CD4-positive, alpha-beta T cell (primary cell): ENCODE results near the gene SMTNL1. TPM values are rescaled to one million over a fixed set of nuclear protein-coding genes. Genes with fewer than 3 reads are reported as not detected.
A peak's percentile ranks its signal among the peaks of the same experiment; 100 is the strongest.

Experiments used
- ATAC-seq: fragments of 200-7000 bp; cut with Tn5 transposase; one replicate; pipeline ENCODE4 v1.10.0; 2022; ENCODE audit warnings: mild to moderate bottlenecking; ENCODE audit not compliant: poor library complexity
- CTCF ChIA-PET: fragments of 350-600 bp; sonication (Branson Sonifier 250); formaldehyde crosslinking; loops from one replicate; lab custom pipeline; 2021; ENCODE audit warnings: antibody characterized with exemption, inconsistent platforms; lab: Charles Lee
- POLR2A ChIA-PET: fragments of 350-600 bp; sonication (Branson Sonifier 250); formaldehyde crosslinking; loops from one replicate; lab custom pipeline; 2021; ENCODE audit warnings: antibody characterized with exemption, inconsistent platforms; lab: Charles Lee
- DNase-seq, 14 experiments: peaks; one replicate each; pipeline ENCODE4 v3.0.0-alpha.2; 2013 to 2020; ENCODE audit warnings: mixed read lengths in 2 of 14
- H3K27ac ChIP-seq, 2 donors: one replicate each; pipeline versions ENCODE4 v1.5.1 to v1.7.0; 2013; ENCODE audit warnings: low read length in 2 of 2, low read depth in 1 of 2, mild to moderate bottlenecking in 1 of 2
- H3K27me3 ChIP-seq, 2 experiments: 1 replicate in 1 of 2; 2 replicates in 1 of 2; pipeline versions ENCODE4 v1.6.1 to v1.7.0; 2013; ENCODE audit warnings: low read length in 2 of 2, control low read depth in 1 of 2, mild to moderate bottlenecking in 1 of 2, moderate library complexity in 1 of 2; ENCODE audit not compliant: insufficient read depth in 2 of 2, control insufficient read depth in 1 of 2
- H3K36me3 ChIP-seq: one replicate; pipeline ENCODE4 v1.6.1; 2013; ENCODE audit warnings: low read length, control low read depth; ENCODE audit not compliant: insufficient read depth
- H3K4me1 ChIP-seq: one replicate; pipeline ENCODE4 v1.6.1; 2013; ENCODE audit warnings: low read length, control low read depth; ENCODE audit not compliant: insufficient read depth
- H3K4me3 ChIP-seq: one replicate; pipeline ENCODE4 v1.5.1; 2013; ENCODE audit warnings: mild to moderate bottlenecking, low read length, moderate library complexity
- H3K9me3 ChIP-seq, 2 experiments: 1 replicate in 1 of 2; 2 replicates in 1 of 2; pipeline versions ENCODE4 v1.6.1 to v1.7.0; 2013; ENCODE audit warnings: low read length in 2 of 2, mild to moderate bottlenecking in 2 of 2, control low read depth in 1 of 2, moderate library complexity in 1 of 2; ENCODE audit not compliant: control insufficient read depth in 1 of 2, insufficient read depth in 1 of 2
- H3K27ac Mint-ChIP-seq: one replicate; pipeline ENCODE4 v1.8.0; 2020; ENCODE audit warnings: mixed read lengths
- H3K27me3 Mint-ChIP-seq: one replicate; pipeline ENCODE4 v1.8.0; 2021; ENCODE audit warnings: mixed read lengths
- H3K36me3 Mint-ChIP-seq: one replicate; pipeline ENCODE4 v1.8.0; 2021; ENCODE audit warnings: low read depth, mixed read lengths
- H3K4me1 Mint-ChIP-seq: one replicate; pipeline ENCODE4 v1.8.0; 2021; ENCODE audit warnings: low read depth, mixed read lengths
- H3K4me3 Mint-ChIP-seq: one replicate; pipeline ENCODE4 v1.8.0; 2020; ENCODE audit warnings: mild to moderate bottlenecking, mixed read lengths
- H3K9me3 Mint-ChIP-seq: one replicate; pipeline ENCODE4 v1.8.0; 2020; ENCODE audit warnings: mixed read lengths
- intact Hi-C, 2 experiments: fragments of 100-400 bp; cut with DNase I in 1 of 2; cut with micrococcal nuclease in 1 of 2; formaldehyde crosslinking; loops; one replicate each; pipeline versions ENCODE4 v1.15.1 to v1.9.0; 2023 to 2025; cut with DNase I, micrococcal nuclease
- total RNA-seq, 174 experiments: library from RNA in 2 of 174; stranded (reverse) in 2 of 174; gene quantifications; one replicate each; pipeline ENCODE4 v1.2.3 and lab custom pipeline; 2021 to 2026
- TF ChIP-seq, protein P1 (sequence below): fragments of 200-600 bp; IDR thresholded peaks from one replicate; pipeline ENCODE4 v1.8.0; 2022; ENCODE audit warnings: antibody characterized with exemption, mild to moderate bottlenecking

The SMTNL1 gene
- total RNA-seq, 2 experiments from 2014 or later: not detected

DNA sequence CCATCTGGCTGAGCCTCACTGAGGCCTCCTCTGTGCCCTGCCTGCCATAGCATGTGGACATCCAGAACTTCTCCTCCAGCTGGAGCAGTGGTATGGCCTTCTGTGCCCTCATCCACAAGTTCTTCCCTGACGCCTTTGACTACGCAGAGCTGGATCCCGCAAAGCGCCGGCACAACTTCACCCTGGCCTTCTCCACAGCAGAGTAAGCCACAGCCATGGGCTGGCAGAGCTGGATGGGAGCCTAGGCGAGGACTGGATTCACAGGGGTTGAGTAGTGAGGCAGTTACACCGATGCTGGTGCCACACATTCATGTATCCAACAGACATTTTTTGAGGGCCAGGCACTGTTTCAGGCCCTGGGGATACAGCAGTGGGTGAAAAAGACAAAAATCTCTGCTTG, 9.1 kb downstream of the SMTNL1 start:
- no peak overlapping the region for H3K27ac Mint-ChIP-seq

DNA sequence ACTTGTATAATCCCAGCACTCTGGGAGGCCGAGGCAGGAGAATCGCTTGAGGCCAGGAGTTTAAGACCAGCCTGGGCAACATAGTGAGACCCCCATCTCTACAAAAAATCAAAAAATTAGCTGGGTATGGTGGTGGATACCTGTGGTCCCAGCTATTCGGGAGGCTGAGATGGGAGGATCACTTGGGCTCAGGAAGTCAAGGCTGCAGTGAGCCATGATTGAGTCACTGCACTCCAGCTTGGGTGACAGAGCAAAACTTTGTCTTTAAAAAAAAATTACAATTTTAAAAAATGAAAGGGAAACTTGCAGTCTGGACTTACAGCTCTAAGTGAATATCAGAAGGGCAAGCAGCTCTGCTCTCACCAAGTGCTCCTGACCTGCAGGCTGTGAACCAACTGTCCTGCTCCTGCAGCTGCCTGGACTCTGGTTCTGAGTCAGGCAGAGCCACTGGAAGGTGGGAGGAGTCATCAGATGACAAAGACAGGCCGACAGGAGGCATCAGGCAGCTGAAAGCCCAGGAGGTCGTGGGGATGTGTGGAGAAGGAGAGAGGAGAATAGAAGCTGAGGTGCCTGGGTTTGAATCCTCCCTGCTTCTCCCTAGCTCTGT, 9.6 kb downstream of the SMTNL1 start:
- Mint-ChIP-seq H3K27ac (no peak overlapping the region), H3K9me3 (no peaks in the 10 kb centered on the region), H3K27me3 (no peaks in the 10 kb centered on the region), H3K4me3 (no peak overlapping the region), H3K36me3 (peaks cover 45% of the 10 kb centered on the region), H3K4me1 (no peaks in the 10 kb centered on the region)
- DNase-seq (no peak), ATAC-seq (no peak)
- Histone ChIP-seq H3K27me3 (no peaks in the 10 kb centered on the region), H3K4me3 (no peak overlapping the region), H3K27ac (peak overlapping the region in 1 of 2 donors; percentile 1), H3K9me3 (no peaks in the 10 kb centered on the region), H3K4me1 (no peaks in the 10 kb centered on the region), H3K36me3 (peaks cover 41% of the 10 kb centered on the region)
- TF ChIP-seq, protein P1, sequence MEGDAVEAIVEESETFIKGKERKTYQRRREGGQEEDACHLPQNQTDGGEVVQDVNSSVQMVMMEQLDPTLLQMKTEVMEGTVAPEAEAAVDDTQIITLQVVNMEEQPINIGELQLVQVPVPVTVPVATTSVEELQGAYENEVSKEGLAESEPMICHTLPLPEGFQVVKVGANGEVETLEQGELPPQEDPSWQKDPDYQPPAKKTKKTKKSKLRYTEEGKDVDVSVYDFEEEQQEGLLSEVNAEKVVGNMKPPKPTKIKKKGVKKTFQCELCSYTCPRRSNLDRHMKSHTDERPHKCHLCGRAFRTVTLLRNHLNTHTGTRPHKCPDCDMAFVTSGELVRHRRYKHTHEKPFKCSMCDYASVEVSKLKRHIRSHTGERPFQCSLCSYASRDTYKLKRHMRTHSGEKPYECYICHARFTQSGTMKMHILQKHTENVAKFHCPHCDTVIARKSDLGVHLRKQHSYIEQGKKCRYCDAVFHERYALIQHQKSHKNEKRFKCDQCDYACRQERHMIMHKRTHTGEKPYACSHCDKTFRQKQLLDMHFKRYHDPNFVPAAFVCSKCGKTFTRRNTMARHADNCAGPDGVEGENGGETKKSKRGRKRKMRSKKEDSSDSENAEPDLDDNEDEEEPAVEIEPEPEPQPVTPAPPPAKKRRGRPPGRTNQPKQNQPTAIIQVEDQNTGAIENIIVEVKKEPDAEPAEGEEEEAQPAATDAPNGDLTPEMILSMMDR: no peak
- ChIA-PET POLR2A (no interaction called here), CTCF (interaction anchor here (0.7 kb wide), 1 partner anchor 20 kb away, joined by 3 read pairs; no protein-coding TSS in a partner anchor)
- intact Hi-C loops: no loop called here

More for the DNA sequence above, 9.1 kb downstream of the SMTNL1 start:
- H3K4me3 Mint-ChIP-seq: no peak overlapping the region
- ChIA-PET POLR2A (no interaction called here), CTCF (interaction anchor here (0.7 kb wide), 1 partner anchor 19 kb away, joined by 3 read pairs; no protein-coding TSS in a partner anchor)
- no peak overlapping the region for H3K27ac ChIP-seq
- H3K36me3 Mint-ChIP-seq: peaks cover 40% of the 10 kb centered on the region
- H3K4me3 ChIP-seq: no peak overlapping the region
- ATAC-seq: no peak
- no peaks in the 10 kb centered on the region for H3K4me1 ChIP-seq
- no peaks in the 10 kb centered on the region for H3K9me3 Mint-ChIP-seq
- H3K27me3 Mint-ChIP-seq: no peaks in the 10 kb centered on the region
- H3K9me3 ChIP-seq: no peaks in the 10 kb centered on the region
- peaks cover 36% of the 10 kb centered on the region for H3K36me3 ChIP-seq
- no peaks in the 10 kb centered on the region for H3K27me3 ChIP-seq
- no peaks in the 10 kb centered on the region for H3K4me1 Mint-ChIP-seq
- TF ChIP-seq, protein P1: no peak
- intact Hi-C loops: no loop called here
- DNase-seq: no peak

DNA sequence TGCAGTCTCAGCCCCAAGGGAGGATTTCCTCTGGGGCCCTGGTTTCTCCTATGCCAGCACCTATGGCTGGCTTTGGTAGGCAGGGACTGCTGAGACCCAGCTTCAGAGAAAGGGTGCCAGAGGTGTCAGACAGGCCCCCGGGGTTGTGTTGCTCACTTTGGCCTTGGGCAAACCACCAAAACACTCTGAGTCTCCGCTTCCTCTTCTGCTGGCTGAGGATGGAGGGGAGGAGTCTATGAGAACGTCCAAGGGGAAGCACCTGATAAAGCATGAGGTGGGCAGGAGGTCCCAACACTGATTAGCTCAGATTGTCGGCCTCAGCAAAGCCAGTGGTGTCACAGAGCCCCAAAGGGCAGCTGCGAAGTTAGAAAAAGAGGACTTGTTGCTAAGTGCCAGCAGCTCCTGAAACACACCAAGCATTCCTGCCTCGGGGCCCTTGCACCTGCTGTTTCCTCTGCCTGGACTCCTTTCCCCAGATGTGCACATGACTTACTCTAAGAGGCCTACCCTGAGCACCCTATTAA, 10.5 kb downstream of the SMTNL1 start:
- ChIA-PET POLR2A (no interaction called here), CTCF (no interaction called here)
- no peak overlapping the region for H3K4me3 ChIP-seq
- intact Hi-C loops: no loop called here
- Mint-ChIP-seq H3K27me3 (no peaks in the 10 kb centered on the region), H3K4me1 (no peaks in the 10 kb centered on the region), H3K4me3 (no peak overlapping the region), H3K9me3 (no peaks in the 10 kb centered on the region), H3K27ac (no peak overlapping the region), H3K36me3 (peaks cover 54% of the 10 kb centered on the region)
- H3K9me3 ChIP-seq: no peaks in the 10 kb centered on the region
- TF ChIP-seq, protein P1: no peak
- H3K36me3 ChIP-seq: peaks cover 50% of the 10 kb centered on the region
- H3K27me3 ChIP-seq: no peaks in the 10 kb centered on the region
- no peak overlapping the region for H3K27ac ChIP-seq
- ATAC-seq: no peak
- peak in 1 of 14 experiments; percentile 20 for DNase-seq
- H3K4me1 ChIP-seq: no peaks in the 10 kb centered on the region
